ENCODE data around the gene METTL16. TPM values are rescaled to one million over a fixed set of nuclear protein-coding genes. Genes with fewer than 3 reads are reported as not detected.

Gene METTL16
- total RNA-seq, 2 donors from 2014 or later, result 46.6 to 47.9 TPM

GRCh38 chr17:2421315-2422147, 90.2 kb downstream of the METTL16 start:
- 64% methylated on average over 27 of the region's 27 CpGs for WGBS

GRCh38 chr17:2420176-2420575, 91.5 kb downstream of the METTL16 start:
- no peak overlapping the region for H3K4me3 ChIP-seq
- peaks cover 0 to 8% of the 10 kb centered on the region in 2 donors for H3K36me3 ChIP-seq
- no peak overlapping the region for H3K27ac ChIP-seq
- intact Hi-C loops (cut with DNase I), result loop anchor here (10.0 kb wide), 2 partner anchors 285 to 595 kb away; no protein-coding TSS in a partner anchor
- 70% methylated on average over 12 of the region's 12 CpGs for WGBS
- no peaks in the 10 kb centered on the region for H3K27me3 ChIP-seq (replicated peaks; ENCODE audit: insufficient read depth)
- no peak for TF ChIP-seq POLR2A (IDR thresholded peaks at IDR 0.05)
- TF ChIP-seq CTCF (IDR thresholded peaks at IDR 0.05), result no peak
- no peak for TF ChIP-seq POLR2AphosphoS5 (IDR thresholded peaks at IDR 0.05)
- DNase-seq (ENCODE audit: low spot score), result no peak
- H3K9me3 ChIP-seq, result no peaks in the 10 kb centered on the region
- no peaks in the 10 kb centered on the region for H3K4me1 ChIP-seq (replicated peaks)

More at GRCh38 chr17:2421315-2422147, 90.2 kb downstream of the METTL16 start:
- intact Hi-C loops (cut with DNase I), result loop anchor here (10.0 kb wide), 2 partner anchors 283 to 593 kb away; no protein-coding TSS in a partner anchor
- Histone ChIP-seq H3K9me3 (no peaks in the 10 kb centered on the region), H3K4me1 (replicated peaks) (no peaks in the 10 kb centered on the region), H3K27ac (peak overlapping the region in 1 of 2 donors; percentile 4), H3K27me3 (replicated peaks; ENCODE audit: insufficient read depth) (no peaks in the 10 kb centered on the region), H3K4me3 (no peak overlapping the region), H3K36me3 (peaks cover 0 to 8% of the 10 kb centered on the region in 2 donors)
- no peak for DNase-seq (ENCODE audit: low spot score)
- TF ChIP-seq POLR2AphosphoS5 (IDR thresholded peaks at IDR 0.05) (no peak), POLR2A (IDR thresholded peaks at IDR 0.05) (no peak), CTCF (IDR thresholded peaks at IDR 0.05) (peak in 2 of 4 experiments; percentile 19 to 22)

GRCh38 chr17:2419486-2419885, 92.2 kb downstream of the METTL16 start:
- WGBS, result 87% methylated on average over 6 of the region's 6 CpGs
- H3K27ac ChIP-seq, result no peak overlapping the region
- DNase-seq (ENCODE audit: low spot score), result no peak
- H3K36me3 ChIP-seq, result peaks cover 0 to 8% of the 10 kb centered on the region in 2 donors
- no peaks in the 10 kb centered on the region for H3K4me1 ChIP-seq (replicated peaks)
- TF ChIP-seq POLR2AphosphoS5 (IDR thresholded peaks at IDR 0.05) (no peak), POLR2A (IDR thresholded peaks at IDR 0.05) (no peak), CTCF (IDR thresholded peaks at IDR 0.05) (no peak)
- no peak overlapping the region for H3K4me3 ChIP-seq
- H3K9me3 ChIP-seq, result no peaks in the 10 kb centered on the region
- intact Hi-C loops (cut with DNase I), result no loop called here
- H3K27me3 ChIP-seq (replicated peaks; ENCODE audit: insufficient read depth), result no peaks in the 10 kb centered on the region

GRCh38 chr17:2418572-2418971, 93.1 kb downstream of the METTL16 start:
- H3K27me3 ChIP-seq (replicated peaks; ENCODE audit: insufficient read depth), result no peaks in the 10 kb centered on the region
- H3K27ac ChIP-seq, result no peak overlapping the region
- WGBS, result 76% methylated on average over 7 of the region's 7 CpGs
- peaks cover 0 to 8% of the 10 kb centered on the region in 2 donors for H3K36me3 ChIP-seq
- H3K4me1 ChIP-seq (replicated peaks), result no peaks in the 10 kb centered on the region
- H3K4me3 ChIP-seq, result no peak overlapping the region
- no peaks in the 10 kb centered on the region for H3K9me3 ChIP-seq
- TF ChIP-seq CTCF (IDR thresholded peaks at IDR 0.05), result no peak
- TF ChIP-seq POLR2AphosphoS5 (IDR thresholded peaks at IDR 0.05), result no peak
- no peak for TF ChIP-seq POLR2A (IDR thresholded peaks at IDR 0.05)
- DNase-seq (ENCODE audit: low spot score), result no peak
- intact Hi-C loops (cut with DNase I), result no loop called here

All from prostate gland (tissue), 2 donors.